CD4-positive, alpha-beta memory T cell (primary cell): ENCODE results near the gene CREB3. TPM values are rescaled to one million over a fixed set of nuclear protein-coding genes. Genes with fewer than 3 reads are reported as not detected.
A peak's percentile ranks its signal among the peaks of the same experiment; 100 is the strongest.

Experiments
- CTCF ChIA-PET: fragments of 350-600 bp; sonication (Branson Sonifier 250); formaldehyde crosslinking; loops from one replicate; lab custom pipeline; 2021; ENCODE audit warnings: inconsistent platforms; ENCODE audit not compliant: partially characterized antibody; lab: Charles Lee
- POLR2A ChIA-PET: fragments of 350-600 bp; sonication (Branson Sonifier 250); formaldehyde crosslinking; loops from one replicate; lab custom pipeline; 2021; ENCODE audit not compliant: partially characterized antibody; lab: Charles Lee
- DNase-seq, 5 donors: peaks; one replicate each; pipeline versions ENCODE4 v3.0.0 to v3.0.0-alpha.2; 2020 to 2022; ENCODE audit warnings: mixed read lengths in 1 of 5
- H3K27ac ChIP-seq: one replicate; pipeline ENCODE4 v1.7.0; 2013; ENCODE audit warnings: low read depth, low read length
- H3K27me3 ChIP-seq: 2 replicates; pipeline ENCODE4 v1.7.0; 2013; ENCODE audit warnings: mild to moderate bottlenecking, low read length, moderate library complexity; ENCODE audit not compliant: insufficient read depth
- H3K36me3 ChIP-seq: 2 replicates; pipeline ENCODE4 v1.7.0; 2013; ENCODE audit warnings: mild to moderate bottlenecking, low read length, moderate library complexity; ENCODE audit not compliant: insufficient read depth
- H3K4me1 ChIP-seq: 2 replicates; pipeline ENCODE4 v1.7.0; 2013; ENCODE audit warnings: mild to moderate bottlenecking, low read length, moderate library complexity; ENCODE audit not compliant: insufficient read depth
- H3K4me3 ChIP-seq, 2 donors: one replicate each; pipeline ENCODE4 v1.7.0; 2013; ENCODE audit warnings: low read length in 2 of 2, mild to moderate bottlenecking in 1 of 2
- H3K9me3 ChIP-seq, 2 donors: one replicate each; pipeline ENCODE4 v1.7.0; 2013; ENCODE audit warnings: low read length in 2 of 2, control low read depth in 1 of 2; ENCODE audit not compliant: control insufficient read depth in 1 of 2
- H3K27ac Mint-ChIP-seq, 7 donors: one replicate each; pipeline ENCODE4 v1.8.0; 2020 to 2021; ENCODE audit warnings: mixed read lengths in 7 of 7, mild to moderate bottlenecking in 6 of 7, inconsistent platforms in 3 of 7, moderate library complexity in 3 of 7
- H3K27me3 Mint-ChIP-seq, 2 donors: one replicate each; pipeline ENCODE4 v1.8.0; 2020 to 2021; ENCODE audit warnings: mixed read lengths in 2 of 2
- H3K36me3 Mint-ChIP-seq, 2 donors: one replicate each; pipeline ENCODE4 v1.8.0; 2020 to 2021; ENCODE audit warnings: mixed read lengths in 2 of 2, inconsistent platforms in 1 of 2, mild to moderate bottlenecking in 1 of 2
- H3K4me1 Mint-ChIP-seq, 4 donors: one replicate each; pipeline ENCODE4 v1.8.0; 2020 to 2021; ENCODE audit warnings: mixed read lengths in 4 of 4, mild to moderate bottlenecking in 1 of 4
- H3K4me3 Mint-ChIP-seq, 8 donors: one replicate each; pipeline ENCODE4 v1.8.0; 2020 to 2021; ENCODE audit warnings: mixed read lengths in 8 of 8, mild to moderate bottlenecking in 7 of 8, moderate library complexity in 6 of 8, inconsistent platforms in 3 of 8
- H3K9me3 Mint-ChIP-seq, 8 donors: one replicate each; pipeline ENCODE4 v1.8.0; 2020 to 2021; ENCODE audit warnings: mixed read lengths in 8 of 8, mild to moderate bottlenecking in 5 of 8, inconsistent platforms in 3 of 8, moderate library complexity in 1 of 8
- intact Hi-C: fragments of 100-400 bp; cut with micrococcal nuclease; formaldehyde crosslinking; loops from one replicate; pipeline ENCODE4 v1.15.1; 2023
- polyA plus RNA-seq, 2 donors: library from polyadenylated mRNA; unstranded; fragments of 300-500 nt; fragmentation: Illumina TruSeq; gene quantifications; one replicate each; pipeline ENCODE4 v1.2.3, GENCODE V29; 2021
- total RNA-seq, 2 experiments: library from RNA; stranded (reverse); gene quantifications; one replicate each; pipeline ENCODE4 v1.2.3, GENCODE V29; 2021

CREB3 gene
- total and polyA plus RNA-seq, 4 experiments from 2014 or later: 24.8 to 59.7 (median 35.3) TPM

- peaks cover 61% of the 10 kb centered on the region for H3K36me3 ChIP-seq
- no peaks in the 10 kb centered on the region for H3K9me3 Mint-ChIP-seq
- no peaks in the 10 kb centered on the region for H3K27me3 Mint-ChIP-seq
- H3K27ac ChIP-seq: no peak overlapping the region
- peak overlapping the region in 2 of 8 donors; percentile 4 to 52 for H3K4me3 Mint-ChIP-seq
- H3K4me1 Mint-ChIP-seq: peaks cover 22 to 44% (median 29%) of the 10 kb centered on the region in 4 donors
- POLR2A ChIA-PET: interaction anchor here (0.6 to 1.5 kb wide), 3 partner anchors 9 to 84 kb away, joined by 4 to 9 read pairs (median 4); partner anchors contain the start of genes CCDC107, CREB3 and RMRP
- H3K4me3 ChIP-seq: no peak overlapping the region
- CTCF ChIA-PET: interaction anchor here (0.9 to 1.8 kb wide), 3 partner anchors 10 to 84 kb away, joined by 3 to 6 read pairs (median 6); partner anchors contain the start of genes CREB3 and TLN1
- no peaks in the 10 kb centered on the region for H3K9me3 ChIP-seq
- H3K27ac Mint-ChIP-seq: peak overlapping the region in 5 of 7 donors; percentile 30 to 74 (median 58)
- no peaks in the 10 kb centered on the region for H3K27me3 ChIP-seq
- intact Hi-C loops: no loop called here
- peaks cover 41 to 78% of the 10 kb centered on the region in 2 donors for H3K36me3 Mint-ChIP-seq
- H3K4me1 ChIP-seq: peaks cover 22% of the 10 kb centered on the region
- DNase-seq: no peak
Measured at GRCh38 chr9:35741740-35742139, 9.3 kb downstream of the CREB3 start.

DNA sequence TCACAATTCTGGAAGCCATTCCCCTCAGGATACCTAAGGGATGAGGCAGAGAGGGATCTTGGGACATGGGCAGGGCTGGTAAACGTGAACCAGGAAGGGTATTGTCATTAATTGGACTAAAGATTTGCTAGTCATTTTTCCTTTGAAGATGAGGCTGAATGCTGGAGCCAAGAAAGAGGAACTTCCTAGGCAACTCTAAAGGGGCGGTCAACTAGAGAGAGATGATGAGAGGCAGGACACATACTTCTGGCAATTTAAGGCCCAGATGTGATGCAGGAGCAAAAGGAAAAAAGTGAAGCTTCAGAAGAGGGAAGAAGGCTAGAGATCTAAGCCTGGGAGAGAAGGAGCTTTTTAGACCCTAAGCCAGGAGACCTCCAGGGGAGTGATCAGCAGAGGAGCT is 11.0 kb downstream of the CREB3 start:
- H3K9me3 Mint-ChIP-seq: no peaks in the 10 kb centered on the region
- peaks cover 46% of the 10 kb centered on the region for H3K36me3 ChIP-seq
- no peaks in the 10 kb centered on the region for H3K27me3 Mint-ChIP-seq
- intact Hi-C loops: no loop called here
- POLR2A ChIA-PET: interaction anchor here (1.4 to 8.1 kb wide), 2 partner anchors 8 to 15 kb away, joined by 4 to 179 read pairs; partner anchors contain the start of genes CREB3 and TLN1
- DNase-seq: no peak
- peaks cover 39% of the 10 kb centered on the region for H3K4me1 ChIP-seq
- H3K9me3 ChIP-seq: no peaks in the 10 kb centered on the region
- H3K27me3 ChIP-seq: no peaks in the 10 kb centered on the region
- peak overlapping the region in 4 of 7 donors; percentile 3 to 65 (median 23) for H3K27ac Mint-ChIP-seq
- H3K4me1 Mint-ChIP-seq: peaks cover 37 to 56% (median 45%) of the 10 kb centered on the region in 4 donors
- no peak overlapping the region for H3K4me3 ChIP-seq
- H3K36me3 Mint-ChIP-seq: peaks cover 30 to 66% of the 10 kb centered on the region in 2 donors
- no peak overlapping the region for H3K4me3 Mint-ChIP-seq
- CTCF ChIA-PET: interaction anchor here (0.9 to 1.3 kb wide), 2 partner anchors 13 to 46 kb away, joined by 4 to 5 read pairs; no protein-coding TSS in a partner anchor
- no peak overlapping the region for H3K27ac ChIP-seq

GRCh38 chr9:35743880-35744518 is 11.5 kb downstream of the CREB3 start:
- no peak overlapping the region for H3K27ac ChIP-seq
- Mint-ChIP-seq H3K4me1 (peaks cover 35 to 59% (median 46%) of the 10 kb centered on the region in 4 donors), H3K9me3 (no peaks in the 10 kb centered on the region), H3K4me3 (no peak overlapping the region), H3K36me3 (peaks cover 25 to 63% of the 10 kb centered on the region in 2 donors), H3K27ac (peak overlapping the region in 4 of 7 donors; percentile 46 to 68 (median 62)), H3K27me3 (no peaks in the 10 kb centered on the region)
- ChIA-PET POLR2A (interaction anchor here (1.3 to 8.1 kb wide), 3 partner anchors 9 to 638 kb away, joined by 3 to 179 read pairs (median 4); partner anchors contain the start of genes CREB3 and TLN1), CTCF (interaction anchor here (0.9 to 6.6 kb wide), 4 partner anchors 11 to 47 kb away, joined by 4 to 209 read pairs (median 19); partner anchors contain the start of genes CREB3 and TLN1)
- H3K9me3 ChIP-seq: no peaks in the 10 kb centered on the region
- no peak overlapping the region for H3K4me3 ChIP-seq
- peaks cover 40% of the 10 kb centered on the region for H3K36me3 ChIP-seq
- intact Hi-C loops: no loop called here
- H3K4me1 ChIP-seq: peaks cover 39% of the 10 kb centered on the region
- no peaks in the 10 kb centered on the region for H3K27me3 ChIP-seq
- no peak for DNase-seq

- no peak for DNase-seq
- H3K27me3 Mint-ChIP-seq: no peaks in the 10 kb centered on the region
- H3K9me3 Mint-ChIP-seq: no peaks in the 10 kb centered on the region
- H3K36me3 Mint-ChIP-seq: peaks cover 17 to 65% of the 10 kb centered on the region in 2 donors
- ChIA-PET POLR2A (interaction anchor here (1.2 to 8.1 kb wide), 3 partner anchors 10 to 142 kb away, joined by 4 to 179 read pairs (median 25); partner anchors contain the start of genes CREB3 and TLN1), CTCF (interaction anchor here (1.0 to 6.6 kb wide), 6 partner anchors 11 to 142 kb away, joined by 3 to 209 read pairs (median 8); partner anchors contain the start of genes CREB3 and TLN1)
- H3K4me1 Mint-ChIP-seq: peaks cover 41 to 73% (median 54%) of the 10 kb centered on the region in 4 donors
- H3K9me3 ChIP-seq: no peaks in the 10 kb centered on the region
- H3K27me3 ChIP-seq: no peaks in the 10 kb centered on the region
- H3K4me1 ChIP-seq: peaks cover 50% of the 10 kb centered on the region
- H3K27ac Mint-ChIP-seq: peak overlapping the region in 2 of 7 donors; percentile 57 to 62
- no peak overlapping the region for H3K27ac ChIP-seq
- H3K4me3 Mint-ChIP-seq: peak overlapping the region in 4 of 8 donors; percentile 0 to 59 (median 38)
- intact Hi-C loops: loop anchor here (5.0 kb wide), 1 partner anchor 633 kb away; no protein-coding TSS in a partner anchor
- H3K4me3 ChIP-seq: no peak overlapping the region
- H3K36me3 ChIP-seq: peaks cover 29% of the 10 kb centered on the region
Measured at GRCh38 chr9:35745569-35745968, 13.1 kb downstream of the CREB3 start.

DNA sequence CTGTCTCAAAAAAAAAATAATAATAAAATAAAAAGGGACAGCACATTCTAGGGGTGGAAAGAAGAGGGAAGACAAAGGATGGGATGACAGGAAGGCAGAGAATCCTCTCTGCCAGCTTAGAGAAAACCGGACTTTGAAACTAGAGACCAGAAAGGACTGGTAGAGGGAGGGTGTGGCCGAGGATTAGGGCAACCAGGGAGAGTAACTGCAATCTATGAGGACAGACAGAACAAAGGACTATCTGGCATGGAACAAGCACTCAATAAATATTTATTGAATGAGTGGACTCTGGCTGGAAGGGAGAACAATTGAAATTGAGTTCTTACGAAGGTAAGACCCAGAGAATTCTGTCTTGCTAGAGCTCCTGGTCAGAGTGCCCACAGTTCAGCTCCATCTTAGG is 14.1 kb downstream of the CREB3 start:
- H3K4me1 Mint-ChIP-seq: peaks cover 42 to 76% (median 54%) of the 10 kb centered on the region in 4 donors
- intact Hi-C loops: loop anchor here (5.0 kb wide), 1 partner anchor 634 kb away; no protein-coding TSS in a partner anchor
- H3K27me3 ChIP-seq: no peaks in the 10 kb centered on the region
- no peak overlapping the region for H3K4me3 ChIP-seq
- H3K4me3 Mint-ChIP-seq: peak overlapping the region; percentile 60 to 92 (median 91)
- peak overlapping the region in 6 of 7 donors; percentile 31 to 89 (median 72) for H3K27ac Mint-ChIP-seq
- POLR2A ChIA-PET: interaction anchor here (0.6 to 8.1 kb wide), 4 partner anchors 10 to 759 kb away, joined by 4 to 179 read pairs (median 34); partner anchors contain the start of genes CREB3, SIT1 and TLN1
- DNase-seq: no peak
- CTCF ChIA-PET: interaction anchor here (0.8 to 6.6 kb wide), 8 partner anchors 10 to 136 kb away, joined by 3 to 209 read pairs (median 17); partner anchors contain the start of genes CCDC107, CREB3, RMRP and TLN1
- H3K36me3 Mint-ChIP-seq: peaks cover 23 to 60% of the 10 kb centered on the region in 2 donors
- H3K36me3 ChIP-seq: peaks cover 38% of the 10 kb centered on the region
- H3K27ac ChIP-seq: no peak overlapping the region
- no peaks in the 10 kb centered on the region for H3K9me3 ChIP-seq
- H3K9me3 Mint-ChIP-seq: no peaks in the 10 kb centered on the region
- no peaks in the 10 kb centered on the region for H3K27me3 Mint-ChIP-seq
- peaks cover 53% of the 10 kb centered on the region for H3K4me1 ChIP-seq

- Histone ChIP-seq H3K4me3 (peak overlapping the region; percentile 52 to 89), H3K36me3 (peaks cover 42% of the 10 kb centered on the region), H3K27ac (peak overlapping the region; percentile 82), H3K4me1 (peaks cover 45% of the 10 kb centered on the region), H3K27me3 (no peaks in the 10 kb centered on the region), H3K9me3 (no peaks in the 10 kb centered on the region)
- ChIA-PET CTCF (interaction anchor here (0.8 to 6.6 kb wide), 14 partner anchors 8 to 145 kb away, joined by 3 to 209 read pairs (median 8); partner anchors contain the start of genes CCDC107, CREB3, RMRP and SPAG8), POLR2A (interaction anchor here (1.1 to 8.1 kb wide), 12 partner anchors 8 to 144 kb away, joined by 3 to 179 read pairs (median 14); partner anchors contain the start of genes ARHGEF39, CCDC107, CREB3 and RMRP)
- peaks cover 37 to 77% (median 48%) of the 10 kb centered on the region in 4 donors for H3K4me1 Mint-ChIP-seq
- H3K27ac Mint-ChIP-seq: peak overlapping the region; percentile 62 to 92 (median 87)
- H3K9me3 Mint-ChIP-seq: no peaks in the 10 kb centered on the region
- H3K27me3 Mint-ChIP-seq: no peaks in the 10 kb centered on the region
- peak in 1 of 5 donors; percentile 13 for DNase-seq
- intact Hi-C loops: loop anchor here (5.0 kb wide), 1 partner anchor 636 kb away; no protein-coding TSS in a partner anchor
- peaks cover 30 to 57% of the 10 kb centered on the region in 2 donors for H3K36me3 Mint-ChIP-seq
- peak overlapping the region; percentile 89 to 92 (median 92) for H3K4me3 Mint-ChIP-seq
Measured at GRCh38 chr9:35748242-35748857, 15.9 kb downstream of the CREB3 start.
